Measurements from ENCODE around the gene RAB11A. TPM values are rescaled to one million over a fixed set of nuclear protein-coding genes. Genes with fewer than 3 reads are reported as not detected.

Gene RAB11A
- polyA plus RNA-seq, 1 experiment: 165 TPM

GRCh38 chr15:65841121-65841930 is 28.0 kb upstream of the RAB11A start:
- Histone ChIP-seq H3K27me3 (ENCODE audit: control insufficient read depth, insufficient read depth, low read length) (no peaks in the 10 kb centered on the region), H3K4me3 (ENCODE audit: low read depth, low read length) (peak overlapping the region; percentile 1; the same call in 1 of the 2 replicates), H3K36me3 (ENCODE audit: control insufficient read depth, insufficient read depth, low read length) (no peaks in the 10 kb centered on the region)
- POLR2A ChIA-PET: interaction anchor here (0.6 to 1.2 kb wide), 2 partner anchors 195 to 230 kb away, joined by 3 to 6 read pairs; partner anchors contain the start of gene INTS14
- CTCF ChIA-PET: interaction anchor here (0.7 to 4.2 kb wide), 5 partner anchors 8 to 1080 kb away, joined by 3 to 15 read pairs (median 6); no protein-coding TSS in a partner anchor
- no peak for DNase-seq (ENCODE audit: low read depth)
- no peak for TF ChIP-seq CTCF (IDR thresholded peaks at IDR 0.05; ENCODE audit: insufficient read depth, low read depth, low read length)

GRCh38 chr15:65845826-65846519 is 23.3 kb upstream of the RAB11A start:
- Histone ChIP-seq H3K36me3 (ENCODE audit: control insufficient read depth, insufficient read depth, low read length) (no peaks in the 10 kb centered on the region), H3K27me3 (ENCODE audit: control insufficient read depth, insufficient read depth, low read length) (no peaks in the 10 kb centered on the region), H3K4me3 (ENCODE audit: low read depth, low read length) (no peak overlapping the region)
- POLR2A ChIA-PET: no interaction called here
- no peak for TF ChIP-seq CTCF (IDR thresholded peaks at IDR 0.05; ENCODE audit: insufficient read depth, low read depth, low read length)
- CTCF ChIA-PET: interaction anchor here (0.9 to 1.9 kb wide), 4 partner anchors 9 to 207 kb away, joined by 3 to 14 read pairs (median 5); no protein-coding TSS in a partner anchor
- DNase-seq (ENCODE audit: low read depth): no peak

GRCh38 chr15:65847989-65848388 is 21.3 kb upstream of the RAB11A start:
- DNase-seq (ENCODE audit: low read depth): no peak
- no peak for TF ChIP-seq CTCF (IDR thresholded peaks at IDR 0.05; ENCODE audit: insufficient read depth, low read depth, low read length)
- ChIA-PET POLR2A (no interaction called here), CTCF (interaction anchor here (0.5 to 2.3 kb wide), 3 partner anchors 9 to 29 kb away, joined by 3 to 5 read pairs (median 3); no protein-coding TSS in a partner anchor)
- Histone ChIP-seq H3K27me3 (ENCODE audit: control insufficient read depth, insufficient read depth, low read length) (no peaks in the 10 kb centered on the region), H3K36me3 (ENCODE audit: control insufficient read depth, insufficient read depth, low read length) (no peaks in the 10 kb centered on the region), H3K4me3 (ENCODE audit: low read depth, low read length) (no peak overlapping the region)

GRCh38 chr15:65851981-65852380 is 17.3 kb upstream of the RAB11A start:
- DNase-seq (ENCODE audit: low read depth): no peak
- Histone ChIP-seq H3K4me3 (ENCODE audit: low read depth, low read length) (no peak overlapping the region), H3K27me3 (ENCODE audit: control insufficient read depth, insufficient read depth, low read length) (no peaks in the 10 kb centered on the region), H3K36me3 (ENCODE audit: control insufficient read depth, insufficient read depth, low read length) (no peaks in the 10 kb centered on the region)
- no peak for TF ChIP-seq CTCF (IDR thresholded peaks at IDR 0.05; ENCODE audit: insufficient read depth, low read depth, low read length)
- ChIA-PET POLR2A (no interaction called here), CTCF (interaction anchor here (0.6 to 2.1 kb wide), 3 partner anchors 15 to 1481 kb away, joined by 3 to 6 read pairs (median 3); no protein-coding TSS in a partner anchor)
